H1 (cell line): ENCODE measurements around the gene CDHR2. TPM values are rescaled to one million over a fixed set of nuclear protein-coding genes. Genes with fewer than 3 reads are reported as not detected.

Experiments
- CTCF ChIA-PET: fragments of 300-600 bp; sonication (Branson Sonifier 250); formaldehyde crosslinking; loops from one replicate; lab custom pipeline; 2021; ENCODE audit not compliant: partially characterized antibody; lab: Charles Lee
- POLR2A ChIA-PET: fragments of 300-600 bp; sonication (Branson Sonifier 250); formaldehyde crosslinking; loops from one replicate; lab custom pipeline; 2021; ENCODE audit warnings: inconsistent platforms; ENCODE audit not compliant: partially characterized antibody; lab: Charles Lee
- DNase-seq, 2 experiments: peaks; one replicate each; pipeline versions ENCODE4 v3.0.0 to v3.0.0-alpha.2; 2010 to 2022; ENCODE audit warnings: low spot score in 2 of 2, low read depth in 1 of 2, mixed read lengths in 1 of 2
- FAIRE-seq: peaks from 2 replicates; lab custom pipeline; 2011; peaks lifted over from hg19 to GRCh38; lab: Jason Lieb, UNC
- H2AFZ ChIP-seq: 2 replicates; pipeline ENCODE4 v1.8.1; 2012; ENCODE audit warnings: low read length, inconsistent platforms
- H2AK5ac ChIP-seq: 2 replicates; pipeline ENCODE4 v1.6.1; 2013; ENCODE audit warnings: low read depth, low read length
- H2BK120ac ChIP-seq: replicated peaks from 2 replicates; pipeline ENCODE3; 2013; ENCODE audit warnings: low read depth, low read length, inconsistent platforms
- H2BK12ac ChIP-seq: 2 replicates; pipeline ENCODE4 v1.6.1; 2013; ENCODE audit warnings: low read depth, low read length
- H2BK15ac ChIP-seq: 2 replicates; pipeline ENCODE4 v1.6.1; 2013; ENCODE audit warnings: low read length
- H2BK20ac ChIP-seq: 2 replicates; pipeline ENCODE4 v1.6.1; 2013; ENCODE audit warnings: low read length
- H2BK5ac ChIP-seq: 2 replicates; pipeline ENCODE4 v1.6.1; 2013; ENCODE audit warnings: low read depth, low read length
- H3K14ac ChIP-seq: 2 replicates; pipeline ENCODE4 v1.6.1; 2013; ENCODE audit warnings: inconsistent platforms; ENCODE audit not compliant: insufficient read length
- H3K18ac ChIP-seq: 2 replicates; pipeline ENCODE4 v1.6.1; 2013; ENCODE audit warnings: low read length; ENCODE audit errors: extremely low read depth
- H3K23ac ChIP-seq: 2 replicates; pipeline ENCODE4 v1.6.1; 2013; ENCODE audit warnings: inconsistent platforms; ENCODE audit not compliant: insufficient read length
- H3K23me2 ChIP-seq: 2 replicates; pipeline ENCODE4 v1.6.1; 2013; ENCODE audit warnings: low read depth, low read length
- H3K27ac ChIP-seq: 2 replicates; pipeline ENCODE4 v1.6.1; 2011; ENCODE audit warnings: low read depth, low read length, inconsistent platforms
- H3K27me3 ChIP-seq, 4 experiments: replicated peaks in 1 of 4; 1 replicate in 1 of 4; 2 replicates in 3 of 4; pipeline versions ENCODE4 v1.6.1 to v1.8.1; 2011 to 2013; ENCODE audit warnings: low read length in 3 of 4, mild to moderate bottlenecking in 3 of 4, inconsistent platforms in 2 of 4, mixed read lengths in 2 of 4, moderate library complexity in 1 of 4; ENCODE audit not compliant: control insufficient read depth in 3 of 4, insufficient read depth in 3 of 4; ENCODE audit errors: extremely low read depth in 1 of 4
- H3K36me3 ChIP-seq, 4 experiments: 2 replicates each; pipeline versions ENCODE4 v1.6.1 to v1.8.1; 2011 to 2013; ENCODE audit warnings: mild to moderate bottlenecking in 4 of 4, low read length in 3 of 4, moderate library complexity in 2 of 4, control low read depth in 1 of 4, inconsistent platforms in 1 of 4; ENCODE audit not compliant: insufficient read depth in 4 of 4, control insufficient read depth in 2 of 4
- H3K4ac ChIP-seq: replicated peaks from 2 replicates; pipeline ENCODE3; 2013; ENCODE audit warnings: low read length, low read depth, mixed read lengths, inconsistent platforms; ENCODE audit not compliant: insufficient read length
- H3K4me1 ChIP-seq, 4 experiments: replicated peaks in 1 of 4; 1 replicate in 1 of 4; 2 replicates in 3 of 4; pipeline versions ENCODE4 v1.6.1 to v1.8.1; 2011 to 2013; ENCODE audit warnings: low read length in 3 of 4, inconsistent platforms in 2 of 4, mixed read lengths in 1 of 4; ENCODE audit not compliant: insufficient read depth in 4 of 4, control insufficient read depth in 3 of 4
- H3K4me2 ChIP-seq, 2 experiments: 2 replicates each; pipeline versions ENCODE4 v1.6.1 to v1.8.1; 2011 to 2013; ENCODE audit warnings: low read depth in 2 of 2, low read length in 2 of 2, control low read depth in 1 of 2, inconsistent platforms in 1 of 2, mild to moderate bottlenecking in 1 of 2; ENCODE audit not compliant: insufficient read depth in 1 of 2
- H3K4me3 ChIP-seq, 4 experiments: fragments of 200-600, 300-600 bp in 1 of 4; sonication (generic), shearing (Covaris generic), sonication (Bioruptor Twin) in 1 of 4; 2 replicates each; pipeline versions ENCODE4 v1.5.1 to v1.8.1; 2011 to 2016; ENCODE audit warnings: low read length in 4 of 4, low read depth in 3 of 4, control low read depth in 2 of 4, inconsistent platforms in 2 of 4, mild to moderate bottlenecking in 2 of 4, mixed read lengths in 1 of 4, moderate library complexity in 1 of 4; ENCODE audit not compliant: insufficient read depth in 2 of 4; ENCODE audit errors: extremely low read depth in 1 of 4
- H3K56ac ChIP-seq: replicated peaks from 2 replicates; pipeline ENCODE3; 2013; ENCODE audit warnings: low read depth, mild to moderate bottlenecking, mixed read lengths, low read length, inconsistent platforms; ENCODE audit not compliant: insufficient read length
- H3K79me1 ChIP-seq: 2 replicates; pipeline ENCODE4 v1.6.1; 2013; ENCODE audit warnings: low read depth, low read length, control low read depth
- H3K79me2 ChIP-seq, 2 experiments: 2 replicates each; pipeline versions ENCODE4 v1.6.1 to v1.8.1; 2012 to 2013; ENCODE audit warnings: low read length in 2 of 2, mild to moderate bottlenecking in 2 of 2, inconsistent platforms in 1 of 2; ENCODE audit not compliant: insufficient read depth in 2 of 2, control insufficient read depth in 1 of 2
- H3K9ac ChIP-seq, 4 experiments: replicated peaks in 1 of 4; 1 replicate in 1 of 4; 2 replicates in 3 of 4; pipeline versions ENCODE4 v1.6.1 to v1.8.1; 2011 to 2013; ENCODE audit warnings: low read depth in 3 of 4, low read length in 3 of 4, control low read depth in 2 of 4, mild to moderate bottlenecking in 2 of 4, moderate library complexity in 2 of 4, inconsistent platforms in 1 of 4; ENCODE audit errors: extremely low read depth in 1 of 4
- H3K9me3 ChIP-seq, 2 experiments: 2 replicates each; pipeline versions ENCODE4 v1.6.1 to v1.8.1; 2012 to 2013; ENCODE audit warnings: mild to moderate bottlenecking in 2 of 2, moderate library complexity in 2 of 2, control low read depth in 1 of 2, inconsistent platforms in 1 of 2, low read depth in 1 of 2, low read length in 1 of 2, mixed read lengths in 1 of 2; ENCODE audit not compliant: insufficient read depth in 2 of 2
- H4K20me1 ChIP-seq, 2 experiments: replicated peaks in 1 of 2; 2 replicates each; pipeline versions ENCODE3 to v1.8.1; 2011 to 2013; ENCODE audit warnings: inconsistent platforms in 2 of 2, low read length in 2 of 2, mild to moderate bottlenecking in 1 of 2; ENCODE audit not compliant: insufficient read depth in 2 of 2, control insufficient read depth in 1 of 2
- H4K5ac ChIP-seq: 2 replicates; pipeline ENCODE4 v1.6.1; 2013; ENCODE audit warnings: low read length, low read depth, mixed read lengths, inconsistent platforms; ENCODE audit not compliant: insufficient read length
- H4K8ac ChIP-seq: 2 replicates; pipeline ENCODE4 v1.8.0; 2013; ENCODE audit warnings: mild to moderate bottlenecking, moderate library complexity, low read length, inconsistent platforms; ENCODE audit not compliant: insufficient read depth; ENCODE audit errors: extremely low read depth
- H4K91ac ChIP-seq: replicated peaks from 2 replicates; pipeline ENCODE3; 2013; ENCODE audit warnings: low read length, mixed read lengths, inconsistent platforms; ENCODE audit not compliant: insufficient read length
- CBX8 ChIP-seq: fragments of 300-800, 300-1000 bp; sonication (generic); IDR thresholded peaks from 2 replicates; pipeline ENCODE4 v1.7.1; 2016; ENCODE audit warnings: low read depth, low read length, borderline replicate concordance
- E2F6 ChIP-seq: IDR thresholded peaks from 2 replicates; pipeline ENCODE4 v1.6.1; 2012; ENCODE audit warnings: inconsistent platforms
- WGBS, 2 experiments: shearing (Covaris generic) in 1 of 2; methylation state at CpG; one replicate each; pipeline versions ENCODE4 v1.1.6 to v1.1.7; 2013 to 2015; ENCODE audit warnings: low lambda C conversion rate in 2 of 2, mixed read lengths in 2 of 2, inconsistent platforms in 1 of 2, low coverage in 1 of 2, missing lambda C conversion rate in 1 of 2; ENCODE audit not compliant: insufficient replicate concordance in 2 of 2, insufficient coverage in 1 of 2, insufficient read length in 1 of 2; ENCODE audit errors: extremely low coverage in 1 of 2, missing lambda C conversion rate in 1 of 2; 5-methylcytosine and 5-hydroxymethylcytosine counted together
- polyA plus RNA-seq, 7 experiments: library from polyadenylated mRNA; depleted of rRNA in 3 of 7; stranded (reverse) in 5 of 7; unstranded in 2 of 7; fragments of >200 nt in 5 of 7; fragments of 200-250 nt in 2 of 7; gene quantifications; 1 replicate in 5 of 7; 2 replicates in 1 of 7; 4 replicates in 1 of 7; pipeline versions ENCODE4 v1.2.1 to v1.2.3, GENCODE V29; 2011 to 2013; ENCODE audit warnings: missing spikeins in 2 of 7, mixed read lengths in 2 of 7
- total RNA-seq: library from RNA; stranded (reverse); fragmentation: NEBNext Ultra II Directional; extraction: Animal tissue kit (Norgen Biotek cat#: 25700); gene quantifications from 2 replicates; pipeline ENCODE4 v1.2.1, GENCODE V29; 2021

CDHR2 gene
- total and polyA plus RNA-seq, 2 of the 8 experiments (the other 6 are each of a cell fraction or from before 2014, with no cell fraction given): 0.02 to 0.43 TPM

- peaks cover 6% of the 10 kb centered on the region for H3K79me1 ChIP-seq
- H2BK15ac ChIP-seq: no peak overlapping the region
- H3K4me1 ChIP-seq: peaks cover 0 to 12% (median 10%) of the 10 kb centered on the region in 4 experiments; a peak in 6 of 7 replicates
- no peak overlapping the region for H4K91ac ChIP-seq
- peaks cover 19 to 36% of the 10 kb centered on the region in 2 experiments for H3K79me2 ChIP-seq
- no peak overlapping the region for H3K14ac ChIP-seq
- H3K4me3 ChIP-seq: no peak overlapping the region
- CTCF ChIA-PET: no interaction called here
- peaks cover 32 to 61% (median 45%) of the 10 kb centered on the region in 4 experiments for H3K36me3 ChIP-seq
- peaks cover 37 to 41% of the 10 kb centered on the region in 2 experiments for H4K20me1 ChIP-seq
- no peak for TF ChIP-seq CBX8
- no peak for TF ChIP-seq E2F6
- TF ChIP-seq, all 59 proteins: peak for 0
- no peak overlapping the region for H3K27ac ChIP-seq
- POLR2A ChIA-PET: interaction anchor here (2.1 to 26.0 kb wide), 3 partner anchors 7 to 45 kb away, joined by 6 to 458 read pairs (median 458); partner anchors contain the start of gene RNF44
- H2BK12ac ChIP-seq: no peak overlapping the region
- no peak overlapping the region for H2BK20ac ChIP-seq
- no peak overlapping the region for H4K8ac ChIP-seq
- no peak overlapping the region for H3K9ac ChIP-seq
- no peak overlapping the region for H3K4me2 ChIP-seq
- H3K4ac ChIP-seq: no peak overlapping the region
- no peak overlapping the region for H2AFZ ChIP-seq
- no peaks in the 10 kb centered on the region for H3K9me3 ChIP-seq
- no peaks in the 10 kb centered on the region for H3K23me2 ChIP-seq
- no peak overlapping the region for H4K5ac ChIP-seq
- no peak for DNase-seq
- H2BK5ac ChIP-seq: no peak overlapping the region
- H2BK120ac ChIP-seq: no peak overlapping the region
- no peak overlapping the region for H3K18ac ChIP-seq
- H2AK5ac ChIP-seq: no peak overlapping the region
- H3K56ac ChIP-seq: no peak overlapping the region
- FAIRE-seq: no peak
- no peak overlapping the region for H3K23ac ChIP-seq
- H3K27me3 ChIP-seq: no peaks in the 10 kb centered on the region
- 88% methylated on average over 5 of the region's 11 CpGs; no CpG with 5 or more reads in 1 of the 2 experiments for WGBS, 2 experiments
These were observed 19.4 kb upstream of the CDHR2 start for GRCh38 chr5:176529741-176530141.
